Liver (tissue), 9 donors: ENCODE measurements around the gene SPTSSA. TPM values are rescaled to one million over a fixed set of nuclear protein-coding genes. Genes with fewer than 3 reads are reported as not detected.
"Not testable (repeated sequence)": the region's sequence is repeated elsewhere in the genome, so short reads cannot be mapped to it uniquely, and the experiment has no call there.

Experiments used
- DNase-seq: peaks from one replicate; pipeline ENCODE4 v3.0.0-alpha.2; 2017; ENCODE audit warnings: low spot score
- H3K27ac ChIP-seq, 2 donors: one replicate each; pipeline ENCODE4 v1.7.0; 2013; ENCODE audit warnings: inconsistent platforms in 2 of 2, low read length in 2 of 2, control low read depth in 1 of 2, low read depth in 1 of 2, mild to moderate bottlenecking in 1 of 2
- H3K27me3 ChIP-seq, 4 donors: one replicate each; pipeline versions ENCODE4 v1.6.1 to v1.7.0; 2013; ENCODE audit warnings: low read length in 3 of 4, inconsistent platforms in 1 of 4, mild to moderate bottlenecking in 1 of 4, moderate library complexity in 1 of 4; ENCODE audit not compliant: control insufficient read depth in 4 of 4, insufficient read depth in 4 of 4
- H3K36me3 ChIP-seq, 4 donors: one replicate each; pipeline versions ENCODE4 v1.6.1 to v1.7.0; 2013; ENCODE audit warnings: low read length in 3 of 4, mild to moderate bottlenecking in 3 of 4, low read depth in 1 of 4, moderate library complexity in 1 of 4; ENCODE audit not compliant: control insufficient read depth in 4 of 4, insufficient read depth in 3 of 4
- H3K4me1 ChIP-seq, 4 donors: one replicate each; pipeline versions ENCODE4 v1.6.1 to v1.7.0; 2013; ENCODE audit warnings: low read length in 3 of 4, mild to moderate bottlenecking in 3 of 4, moderate library complexity in 1 of 4; ENCODE audit not compliant: control insufficient read depth in 4 of 4, insufficient read depth in 4 of 4
- H3K4me3 ChIP-seq, 3 donors: one replicate each; pipeline versions ENCODE4 v1.6.1 to v1.7.0; 2013; ENCODE audit warnings: low read length in 3 of 3, control low read depth in 1 of 3, low read depth in 1 of 3, mild to moderate bottlenecking in 1 of 3
- H3K9ac ChIP-seq, 2 donors: one replicate each; pipeline ENCODE4 v1.7.0; 2013; ENCODE audit warnings: low read length in 2 of 2, mild to moderate bottlenecking in 2 of 2, moderate library complexity in 2 of 2, control low read depth in 1 of 2, low read depth in 1 of 2
- H3K9me3 ChIP-seq, 4 donors: one replicate each; pipeline versions ENCODE4 v1.6.1 to v1.7.0; 2013; ENCODE audit warnings: low read length in 3 of 4; ENCODE audit not compliant: control insufficient read depth in 4 of 4
- EGR1 ChIP-seq, 2 donors: IDR thresholded peaks; 2 replicates each; pipeline ENCODE4 v1.6.1; 2016 to 2018; ENCODE audit warnings: antibody characterized with exemption in 2 of 2, low read depth in 2 of 2
- FOXA1 ChIP-seq: IDR thresholded peaks from 2 replicates; pipeline ENCODE4 v1.6.1; 2016; ENCODE audit warnings: antibody characterized with exemption
- FOXA2 ChIP-seq: IDR thresholded peaks from 2 replicates; pipeline ENCODE4 v1.6.1; 2016; ENCODE audit warnings: antibody characterized with exemption
- GABPA ChIP-seq, 2 donors: IDR thresholded peaks in 1 of 2; conservative IDR thresholded peaks in 1 of 2; 2 replicates each; pipeline ENCODE4 v1.6.1; 2016; ENCODE audit warnings: antibody characterized with exemption in 2 of 2, mild to moderate bottlenecking in 1 of 2, moderate library complexity in 1 of 2
- HNF4A ChIP-seq, 2 donors: conservative IDR thresholded peaks; 2 replicates each; pipeline ENCODE4 v1.6.1; 2016; ENCODE audit warnings: antibody characterized with exemption in 2 of 2, mild to moderate bottlenecking in 2 of 2
- HNF4G ChIP-seq: IDR thresholded peaks from 2 replicates; pipeline ENCODE4 v1.6.1; 2016; ENCODE audit warnings: antibody characterized with exemption
- NR2F2 ChIP-seq: IDR thresholded peaks from 2 replicates; pipeline ENCODE4 v1.6.1; 2016; ENCODE audit warnings: antibody characterized with exemption
- RAD21 ChIP-seq, 2 donors: IDR thresholded peaks; 2 replicates each; pipeline ENCODE4 v1.6.1; 2016; ENCODE audit warnings: antibody characterized with exemption in 2 of 2, mild to moderate bottlenecking in 2 of 2
- RXRA ChIP-seq, 2 donors: IDR thresholded peaks; 2 replicates each; pipeline ENCODE4 v1.6.1; 2017 to 2018; ENCODE audit warnings: antibody characterized with exemption in 2 of 2, mild to moderate bottlenecking in 1 of 2
- SP1 ChIP-seq: IDR thresholded peaks from 2 replicates; pipeline ENCODE4 v1.6.1; 2018; ENCODE audit warnings: antibody characterized with exemption, mild to moderate bottlenecking
- ZBTB33 ChIP-seq: IDR thresholded peaks from 2 replicates; pipeline ENCODE4 v1.6.1; 2016; ENCODE audit warnings: antibody characterized with exemption
- WGBS: extraction: QIAGEN DNeasy Blood & Tissue Kit; methylation state at CpG from one replicate; pipeline ENCODE4 v1.1.7; 2013; 5-methylcytosine and 5-hydroxymethylcytosine counted together
- polyA plus RNA-seq, 2 donors: library from polyadenylated mRNA; stranded (reverse) in 1 of 2; unstranded in 1 of 2; fragments of 200-250 nt in 1 of 2; fragments of >200 nt in 1 of 2; fragmentation: Nextera tagmentation in 1 of 2; extraction: Ambion mirVana in 1 of 2; gene quantifications; one replicate each; pipeline versions ENCODE4 v1.2.1 to v1.2.3, GENCODE V29; 2013 to 2015
- total RNA-seq, 2 donors: library from RNA; depleted of rRNA; stranded (reverse); fragments of >200 nt; gene quantifications; one replicate each; pipeline ENCODE4 v1.2.3, GENCODE V29; 2014
- TF ChIP-seq, protein P1 (sequence below): IDR thresholded peaks from 2 replicates; pipeline ENCODE4 v1.6.1; 2016; ENCODE audit warnings: antibody characterized with exemption
- TF ChIP-seq, protein P2 (sequence below): fragments of 150-350 bp; IDR thresholded peaks from 2 replicates; pipeline ENCODE4 v1.5.1; 2017; ENCODE audit warnings: improper control_type of control experiment, low read depth, low read length; ENCODE audit not compliant: missing input control
- donor health status: healthy.
- donor health status: healthy.
- donor health status: healthy.
- donor health status: healthy.
- donor health status: healthy.

SPTSSA gene
- total and polyA plus RNA-seq, 4 donors: 9.5 to 15.2 (median 12.1) TPM

- H3K9ac ChIP-seq: no peak overlapping the region
- WGBS: 82% methylated on average over 9 of the region's 9 CpGs
- no peak overlapping the region for H3K4me3 ChIP-seq
- H3K9me3 ChIP-seq: no peaks in the 10 kb centered on the region
- TF ChIP-seq, protein P1, sequence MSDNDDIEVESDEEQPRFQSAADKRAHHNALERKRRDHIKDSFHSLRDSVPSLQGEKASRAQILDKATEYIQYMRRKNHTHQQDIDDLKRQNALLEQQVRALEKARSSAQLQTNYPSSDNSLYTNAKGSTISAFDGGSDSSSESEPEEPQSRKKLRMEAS: no peak
- no peak for TF ChIP-seq FOXA1
- TF ChIP-seq FOXA2: no peak
- no peak for TF ChIP-seq EGR1 (IDR thresholded peaks at IDR 0.05; ENCODE audit: low read depth in 2 of 2)
- no peak for TF ChIP-seq HNF4A (conservative IDR thresholded peaks at IDR 0.05)
- no peak for TF ChIP-seq GABPA (IDR thresholded peaks at IDR 0.05 in 1 of 2, conservative IDR thresholded peaks at IDR 0.05 in 1 of 2)
- TF ChIP-seq ZBTB33: no peak
- no peak for TF ChIP-seq NR2F2
- DNase-seq: no peak
- H3K4me1 ChIP-seq: no peaks in the 10 kb centered on the region
- no peak overlapping the region for H3K27ac ChIP-seq
- H3K27me3 ChIP-seq: no peaks in the 10 kb centered on the region
- no peaks in the 10 kb centered on the region for H3K36me3 ChIP-seq
These were observed 45.4 kb upstream of the SPTSSA start for GRCh38 chr14:34507459-34507858.

GRCh38 chr14:34505124-34505491 is 43.1 kb upstream of the SPTSSA start:
- not testable (repeated sequence) for H3K27me3 ChIP-seq, DNase-seq, H3K27ac ChIP-seq, H3K36me3 ChIP-seq, H3K9me3 ChIP-seq, H3K4me3 ChIP-seq, H3K4me1 ChIP-seq, H3K9ac ChIP-seq
- 80% methylated on average over 5 of the region's 5 CpGs for WGBS

GRCh38 chr14:34504027-34504426 is 42.0 kb upstream of the SPTSSA start:
- not testable (repeated sequence) for H3K27me3 ChIP-seq, H3K27ac ChIP-seq, H3K36me3 ChIP-seq, H3K9ac ChIP-seq, H3K4me3 ChIP-seq, DNase-seq, H3K4me1 ChIP-seq, H3K9me3 ChIP-seq
- 84% methylated on average over 9 of the region's 9 CpGs for WGBS

GRCh38 chr14:34502545-34503225 is 40.6 kb upstream of the SPTSSA start:
- DNase-seq: no peak
- H3K27me3 ChIP-seq: no peaks in the 10 kb centered on the region
- peaks cover 0 to 11% (median 5%) of the 10 kb centered on the region in 4 donors for H3K4me1 ChIP-seq
- H3K9me3 ChIP-seq: no peaks in the 10 kb centered on the region
- no peaks in the 10 kb centered on the region for H3K36me3 ChIP-seq
- 73% methylated on average over 2 of the region's 2 CpGs for WGBS
- TF ChIP-seq, protein P2, sequence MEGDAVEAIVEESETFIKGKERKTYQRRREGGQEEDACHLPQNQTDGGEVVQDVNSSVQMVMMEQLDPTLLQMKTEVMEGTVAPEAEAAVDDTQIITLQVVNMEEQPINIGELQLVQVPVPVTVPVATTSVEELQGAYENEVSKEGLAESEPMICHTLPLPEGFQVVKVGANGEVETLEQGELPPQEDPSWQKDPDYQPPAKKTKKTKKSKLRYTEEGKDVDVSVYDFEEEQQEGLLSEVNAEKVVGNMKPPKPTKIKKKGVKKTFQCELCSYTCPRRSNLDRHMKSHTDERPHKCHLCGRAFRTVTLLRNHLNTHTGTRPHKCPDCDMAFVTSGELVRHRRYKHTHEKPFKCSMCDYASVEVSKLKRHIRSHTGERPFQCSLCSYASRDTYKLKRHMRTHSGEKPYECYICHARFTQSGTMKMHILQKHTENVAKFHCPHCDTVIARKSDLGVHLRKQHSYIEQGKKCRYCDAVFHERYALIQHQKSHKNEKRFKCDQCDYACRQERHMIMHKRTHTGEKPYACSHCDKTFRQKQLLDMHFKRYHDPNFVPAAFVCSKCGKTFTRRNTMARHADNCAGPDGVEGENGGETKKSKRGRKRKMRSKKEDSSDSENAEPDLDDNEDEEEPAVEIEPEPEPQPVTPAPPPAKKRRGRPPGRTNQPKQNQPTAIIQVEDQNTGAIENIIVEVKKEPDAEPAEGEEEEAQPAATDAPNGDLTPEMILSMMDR: no peak
- no peak for TF ChIP-seq HNF4G
- no peak for TF ChIP-seq SP1
- TF ChIP-seq, protein P1: no peak
- TF ChIP-seq HNF4A (conservative IDR thresholded peaks at IDR 0.05): no peak
- no peak for TF ChIP-seq ZBTB33
- no peak for TF ChIP-seq RXRA (IDR thresholded peaks at IDR 0.05)
- no peak for TF ChIP-seq EGR1 (IDR thresholded peaks at IDR 0.05; ENCODE audit: low read depth in 2 of 2)
- TF ChIP-seq RAD21 (IDR thresholded peaks at IDR 0.05): no peak
- no peak for TF ChIP-seq NR2F2
- H3K27ac ChIP-seq: no peak overlapping the region
- H3K4me3 ChIP-seq: no peak overlapping the region
- no peak overlapping the region for H3K9ac ChIP-seq
